SK-N-SH (cell line): ENCODE data around the gene FRY. TPM values are rescaled to one million over a fixed set of nuclear protein-coding genes. Genes with fewer than 3 reads are reported as not detected.

ENCODE experiments used
- CTCF ChIA-PET: fragments of 300-600, 350-600 bp; formaldehyde crosslinking; extraction: SDS; loops from one replicate; lab custom pipeline; 2021; lab: Yijun Ruan, JAX
- POLR2A ChIA-PET: fragments of 350-600 bp; sonication (Branson Sonifier 250); formaldehyde crosslinking; extraction: SDS; loops from one replicate; lab custom pipeline; 2020; ENCODE audit warnings: antibody characterized with exemption, inconsistent platforms; lab: Yijun Ruan, JAX
- DNase-seq: peaks from one replicate; pipeline ENCODE4 v3.0.0; 2012
- H2AFZ ChIP-seq: fragments of 200-600 bp; sonication (generic); 2 replicates; pipeline ENCODE4 v1.8.1; 2016; ENCODE audit warnings: antibody characterized with exemption, mild to moderate bottlenecking, low read depth
- H3F3A ChIP-seq: fragments of 200-600 bp; sonication (generic); replicated peaks from 2 replicates; pipeline ENCODE3; 2016; ENCODE audit warnings: antibody characterized with exemption, mild to moderate bottlenecking; ENCODE audit not compliant: insufficient read depth
- H3K27ac ChIP-seq, 2 experiments: fragments of 200-500 bp in 1 of 2; fragments of 200-600 bp in 1 of 2; sonication (Bioruptor generic) in 1 of 2; sonication (generic), shearing (Covaris generic) in 1 of 2; 2 replicates each; pipeline versions ENCODE4 v1.5.1 to v1.6.1; 2014 to 2016; ENCODE audit warnings: low read depth in 2 of 2, inconsistent platforms in 1 of 2, low read length in 1 of 2, mild to moderate bottlenecking in 1 of 2, mixed read lengths in 1 of 2
- H3K27me3 ChIP-seq: fragments of 200-600 bp; sonication (generic), shearing (Covaris generic); 2 replicates; pipeline ENCODE4 v1.6.1; 2016; ENCODE audit warnings: mixed run types; ENCODE audit not compliant: insufficient read depth
- H3K36me3 ChIP-seq, 2 experiments: fragments of 200-500 bp in 1 of 2; fragments of 200-600 bp in 1 of 2; sonication (Bioruptor generic) in 1 of 2; sonication (generic) in 1 of 2; replicated peaks in 1 of 2; 2 replicates each; pipeline versions ENCODE3 to v1.5.1; 2014 to 2016; ENCODE audit warnings: low read length in 1 of 2, mild to moderate bottlenecking in 1 of 2; ENCODE audit not compliant: insufficient read depth in 2 of 2, control insufficient read depth in 1 of 2
- H3K4me1 ChIP-seq, 2 experiments: fragments of 200-500 bp in 1 of 2; fragments of 200-600 bp in 1 of 2; sonication (Bioruptor generic) in 1 of 2; sonication (generic), shearing (Covaris generic) in 1 of 2; 2 replicates each; pipeline versions ENCODE4 v1.5.1 to v1.6.1; 2014 to 2016; ENCODE audit warnings: low read depth in 1 of 2, low read length in 1 of 2, mixed run types in 1 of 2; ENCODE audit not compliant: insufficient read depth in 2 of 2, control insufficient read depth in 1 of 2
- H3K4me2 ChIP-seq: fragments of 200-600 bp; sonication (generic), shearing (Covaris generic); 2 replicates; pipeline ENCODE4 v1.6.1; 2017; ENCODE audit warnings: mixed run types
- H3K4me3 ChIP-seq, 2 experiments: fragments of 200-500 bp in 1 of 2; fragments of 200-600 bp in 1 of 2; sonication (Bioruptor generic) in 1 of 2; sonication (generic), shearing (Covaris generic) in 1 of 2; 2 replicates each; pipeline versions ENCODE4 v1.5.1 to v1.8.1; 2014 to 2016; ENCODE audit warnings: low read depth in 2 of 2, inconsistent platforms in 1 of 2, low read length in 1 of 2, mild to moderate bottlenecking in 1 of 2, mixed read lengths in 1 of 2, moderate library complexity in 1 of 2
- H3K79me2 ChIP-seq: fragments of 200-600 bp; sonication (generic); 2 replicates; pipeline ENCODE4 v1.8.1; 2017; ENCODE audit warnings: mild to moderate bottlenecking; ENCODE audit not compliant: insufficient read depth
- H3K9ac ChIP-seq: fragments of 200-600 bp; sonication (generic); 2 replicates; pipeline ENCODE4 v1.6.1; 2017; ENCODE audit warnings: mixed run types
- H3K9me2 ChIP-seq: fragments of 200-600 bp; sonication (generic); 2 replicates; pipeline ENCODE4 v1.6.1; 2017; ENCODE audit warnings: mixed run types
- H3K9me3 ChIP-seq: fragments of 200-600 bp; sonication (generic); 2 replicates; pipeline ENCODE4 v1.6.1; 2017; ENCODE audit warnings: mixed run types, mild to moderate bottlenecking, moderate library complexity
- H4K20me1 ChIP-seq: fragments of 200-600 bp; sonication (generic); 2 replicates; pipeline ENCODE4 v1.6.1; 2017; ENCODE audit warnings: mild to moderate bottlenecking, mixed run types; ENCODE audit not compliant: insufficient read depth
- EP300 ChIP-seq, 2 experiments: IDR thresholded peaks; 2 replicates each; pipeline versions ENCODE4 v1.4.0 to v1.6.1; 2012; ENCODE audit warnings: borderline replicate concordance in 1 of 2, low read depth in 1 of 2, low read length in 1 of 2
- GABPA ChIP-seq: IDR thresholded peaks from 2 replicates; pipeline ENCODE4 v1.4.0; 2012; ENCODE audit warnings: low read depth, mild to moderate bottlenecking
- GATA2 ChIP-seq: sonication (generic); formaldehyde crosslinking; IDR thresholded peaks from 2 replicates; pipeline ENCODE4 v1.5.0; 2020; ENCODE audit warnings: mild to moderate bottlenecking, missing genetic modification reagents
- JUND ChIP-seq: IDR thresholded peaks from 2 replicates; pipeline ENCODE4 v1.4.0; 2012
- MEF2A ChIP-seq: IDR thresholded peaks from 2 replicates; pipeline ENCODE4 v1.4.0; 2012; ENCODE audit warnings: low read depth, borderline replicate concordance
- NFIC ChIP-seq: IDR thresholded peaks from 2 replicates; pipeline ENCODE4 v1.4.0; 2012; ENCODE audit warnings: borderline replicate concordance
- NRF1 ChIP-seq: IDR thresholded peaks from 2 replicates; pipeline ENCODE4 v1.6.1; 2012; ENCODE audit warnings: low read depth, mild to moderate bottlenecking, low read length
- RFX5 ChIP-seq: IDR thresholded peaks from 2 replicates; pipeline ENCODE4 v1.6.1; 2012; ENCODE audit warnings: mild to moderate bottlenecking, improper control_type of control experiment, low read length
- SMC3 ChIP-seq: IDR thresholded peaks from 2 replicates; pipeline ENCODE4 v1.6.1; 2012; ENCODE audit warnings: low read depth, low read length, improper control_type of control experiment
- ZBTB33 ChIP-seq: IDR thresholded peaks from 2 replicates; pipeline ENCODE4 v1.4.0; 2012; ENCODE audit warnings: low read depth, borderline replicate concordance
- WGBS: methylation state at CpG from one replicate; pipeline ENCODE4 v1.1.6; 2017; ENCODE audit warnings: low lambda C conversion rate; 5-methylcytosine and 5-hydroxymethylcytosine counted together
- polyA plus RNA-seq, 3 experiments: library from polyadenylated mRNA; depleted of rRNA; stranded (reverse); fragments of >200 nt; gene quantifications; 2 replicates each; pipeline ENCODE4 v1.2.3, GENCODE V29; 2012
- TF ChIP-seq, protein P1 (sequence below): fragments of 150-350 bp; IDR thresholded peaks from 2 replicates; pipeline ENCODE4 v1.6.1; 2016; ENCODE audit warnings: mild to moderate bottlenecking, low read depth, low read length
- TF ChIP-seq, protein P2 (sequence below): IDR thresholded peaks from 2 replicates; pipeline ENCODE4; 2012

The FRY gene
- polyA plus RNA-seq, 1 of the 3 experiments (the other 2 are of a cell fraction): 1.4 TPM

DNA sequence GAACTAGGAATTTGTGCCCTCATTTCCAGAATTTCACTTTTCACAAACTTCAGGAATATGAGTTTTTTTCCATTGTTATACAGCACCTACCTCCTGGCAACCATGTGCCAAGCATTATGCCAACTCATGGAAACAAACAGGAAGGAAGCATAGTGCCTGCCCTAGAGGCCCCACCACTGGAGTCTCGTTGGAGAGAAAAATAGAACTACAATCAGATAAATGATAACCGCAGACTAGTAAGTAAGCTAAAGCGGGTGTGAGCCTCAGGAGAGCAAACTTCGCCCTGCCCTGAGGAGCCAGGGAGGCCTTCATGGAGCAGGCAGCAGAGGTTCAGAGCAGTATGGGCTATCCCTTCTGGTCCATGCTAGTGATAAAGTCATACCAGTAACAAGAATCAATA lies 75.9 kb downstream of the FRY start:
- no peaks in the 10 kb centered on the region; a peak in 1 of 4 replicates for H3K4me1 ChIP-seq
- no peaks in the 10 kb centered on the region for H3K27me3 ChIP-seq
- no peaks in the 10 kb centered on the region for H3F3A ChIP-seq
- POLR2A ChIA-PET: no interaction called here
- 81% methylated on average over 4 of the region's 4 CpGs for WGBS
- TF ChIP-seq SMC3 (no peak), JUND (no peak), GABPA (no peak), NRF1 (no peak), GATA2 (CRISPR knock-in tag) (no peak), NFIC (no peak)
- TF ChIP-seq, protein P1, sequence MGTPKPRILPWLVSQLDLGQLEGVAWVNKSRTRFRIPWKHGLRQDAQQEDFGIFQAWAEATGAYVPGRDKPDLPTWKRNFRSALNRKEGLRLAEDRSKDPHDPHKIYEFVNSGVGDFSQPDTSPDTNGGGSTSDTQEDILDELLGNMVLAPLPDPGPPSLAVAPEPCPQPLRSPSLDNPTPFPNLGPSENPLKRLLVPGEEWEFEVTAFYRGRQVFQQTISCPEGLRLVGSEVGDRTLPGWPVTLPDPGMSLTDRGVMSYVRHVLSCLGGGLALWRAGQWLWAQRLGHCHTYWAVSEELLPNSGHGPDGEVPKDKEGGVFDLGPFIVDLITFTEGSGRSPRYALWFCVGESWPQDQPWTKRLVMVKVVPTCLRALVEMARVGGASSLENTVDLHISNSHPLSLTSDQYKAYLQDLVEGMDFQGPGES: no peak
- TF ChIP-seq, protein P2, sequence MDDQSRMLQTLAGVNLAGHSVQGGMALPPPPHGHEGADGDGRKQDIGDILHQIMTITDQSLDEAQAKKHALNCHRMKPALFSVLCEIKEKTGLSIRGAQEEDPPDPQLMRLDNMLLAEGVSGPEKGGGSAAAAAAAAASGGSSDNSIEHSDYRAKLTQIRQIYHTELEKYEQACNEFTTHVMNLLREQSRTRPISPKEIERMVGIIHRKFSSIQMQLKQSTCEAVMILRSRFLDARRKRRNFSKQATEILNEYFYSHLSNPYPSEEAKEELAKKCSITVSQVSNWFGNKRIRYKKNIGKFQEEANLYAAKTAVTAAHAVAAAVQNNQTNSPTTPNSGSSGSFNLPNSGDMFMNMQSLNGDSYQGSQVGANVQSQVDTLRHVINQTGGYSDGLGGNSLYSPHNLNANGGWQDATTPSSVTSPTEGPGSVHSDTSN: no peak
- TF ChIP-seq, all 33 proteins: peak for 0
- Histone ChIP-seq H2AFZ (no peak overlapping the region), H3K27ac (no peak overlapping the region), H3K9ac (no peak overlapping the region), H3K36me3 (no peaks in the 10 kb centered on the region), H3K79me2 (no peaks in the 10 kb centered on the region), H3K4me2 (no peak overlapping the region), H3K4me3 (no peak overlapping the region), H3K9me3 (no peaks in the 10 kb centered on the region), H4K20me1 (no peaks in the 10 kb centered on the region), H3K9me2 (no peaks in the 10 kb centered on the region)
- CTCF ChIA-PET: no interaction called here
- no peak for DNase-seq

DNA sequence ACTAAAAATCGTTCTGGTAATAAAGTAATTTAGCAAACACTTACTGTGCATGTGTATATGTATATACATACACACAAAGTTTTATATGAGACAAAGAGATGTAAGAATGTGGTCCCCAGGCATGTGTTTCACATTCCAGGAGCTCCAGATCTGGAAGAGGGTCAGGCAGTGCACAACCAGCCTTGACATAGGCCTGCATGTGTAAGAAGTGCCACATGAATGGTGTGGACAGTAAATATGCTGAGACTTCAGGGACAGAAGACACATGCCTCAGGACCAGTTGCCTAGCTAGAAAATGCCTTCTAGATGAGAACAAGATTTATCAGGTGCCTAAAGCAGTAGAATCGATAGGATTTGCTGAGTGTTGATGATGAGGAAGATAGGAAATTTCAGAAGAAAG lies 76.4 kb downstream of the FRY start:
- Histone ChIP-seq H3K27me3 (no peaks in the 10 kb centered on the region), H3K4me1 (no peaks in the 10 kb centered on the region; a peak in 1 of 4 replicates), H4K20me1 (no peaks in the 10 kb centered on the region), H3K9ac (no peak overlapping the region), H3F3A (no peaks in the 10 kb centered on the region), H3K4me3 (no peak overlapping the region), H3K27ac (no peak overlapping the region), H3K79me2 (no peaks in the 10 kb centered on the region), H2AFZ (no peak overlapping the region), H3K36me3 (no peaks in the 10 kb centered on the region), H3K4me2 (no peak overlapping the region), H3K9me3 (no peaks in the 10 kb centered on the region), H3K9me2 (no peaks in the 10 kb centered on the region)
- ChIA-PET POLR2A (interaction anchor here (0.6 kb wide), 1 partner anchor 44 kb away, joined by 5 read pairs; no protein-coding TSS in a partner anchor), CTCF (no interaction called here)
- 72% methylated on average over 2 of the region's 2 CpGs for WGBS
- no peak for DNase-seq
- TF ChIP-seq EP300 (IDR thresholded peaks at IDR 0.05; ENCODE audit: borderline replicate concordance in 1 of 2, low read depth in 1 of 2, low read length in 1 of 2) (no peak), ZBTB33 (no peak), RFX5 (no peak), MEF2A (no peak)
- TF ChIP-seq, protein P2: no peak
